HK-2 (cell line): ENCODE results near the gene CRYZ.
A peak's percentile ranks its signal among the peaks of the same experiment; 100 is the strongest.
"Not testable (repeated sequence)": the region's sequence is repeated elsewhere in the genome, so short reads cannot be mapped to it uniquely, and the experiment has no call there.

Source experiments
- DNase-seq: peaks from one replicate; pipeline ENCODE4 v3.0.0-alpha.2; 2018; ENCODE audit not compliant: unreplicated experiment

Gene CRYZ, protein sequence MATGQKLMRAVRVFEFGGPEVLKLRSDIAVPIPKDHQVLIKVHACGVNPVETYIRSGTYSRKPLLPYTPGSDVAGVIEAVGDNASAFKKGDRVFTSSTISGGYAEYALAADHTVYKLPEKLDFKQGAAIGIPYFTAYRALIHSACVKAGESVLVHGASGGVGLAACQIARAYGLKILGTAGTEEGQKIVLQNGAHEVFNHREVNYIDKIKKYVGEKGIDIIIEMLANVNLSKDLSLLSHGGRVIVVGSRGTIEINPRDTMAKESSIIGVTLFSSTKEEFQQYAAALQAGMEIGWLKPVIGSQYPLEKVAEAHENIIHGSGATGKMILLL

DNA sequence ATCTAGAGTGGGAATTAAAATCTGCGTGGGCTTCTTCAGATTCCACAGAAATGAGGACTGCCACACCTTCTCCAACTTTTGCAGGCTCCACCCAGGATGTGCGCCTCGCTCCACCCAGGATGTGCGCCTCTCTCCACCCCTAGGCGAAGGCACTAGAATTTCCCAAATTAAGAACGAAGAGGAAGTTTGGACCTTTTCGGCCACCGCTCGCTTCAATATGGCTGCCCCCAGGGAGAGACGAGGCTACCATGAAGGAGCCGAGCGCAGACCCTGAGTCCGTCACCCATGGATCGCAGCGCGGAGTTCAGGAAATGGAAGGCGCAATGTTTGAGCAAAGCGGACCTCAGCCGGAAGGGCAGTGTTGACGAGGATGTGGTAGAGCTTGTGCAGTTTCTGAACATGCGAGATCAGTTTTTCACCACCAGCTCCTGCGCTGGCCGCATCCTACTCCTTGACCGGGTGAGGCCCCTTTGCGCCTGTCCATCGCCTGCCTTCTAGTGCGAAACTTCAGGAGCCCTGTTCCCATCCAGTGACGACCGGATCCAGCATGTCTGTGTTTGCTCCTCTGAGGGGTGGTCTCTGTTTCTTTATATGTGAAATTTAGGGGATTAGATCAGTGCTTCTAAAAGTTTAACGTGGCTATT lies at the start of gene CRYZ, which contains the start of gene TYW3:
Gene CRYZ, minus strand, starts transcription at position 91 of the 644 bp plus-strand sequence. CDS start 8,229 bp downstream, outside the sequence.
Gene TYW3, plus strand, starts transcription at position 193 of the 644 bp plus-strand sequence. Its CDS starts 93 bp downstream, at position 286.
- peak; percentile 89 for DNase-seq

DNA sequence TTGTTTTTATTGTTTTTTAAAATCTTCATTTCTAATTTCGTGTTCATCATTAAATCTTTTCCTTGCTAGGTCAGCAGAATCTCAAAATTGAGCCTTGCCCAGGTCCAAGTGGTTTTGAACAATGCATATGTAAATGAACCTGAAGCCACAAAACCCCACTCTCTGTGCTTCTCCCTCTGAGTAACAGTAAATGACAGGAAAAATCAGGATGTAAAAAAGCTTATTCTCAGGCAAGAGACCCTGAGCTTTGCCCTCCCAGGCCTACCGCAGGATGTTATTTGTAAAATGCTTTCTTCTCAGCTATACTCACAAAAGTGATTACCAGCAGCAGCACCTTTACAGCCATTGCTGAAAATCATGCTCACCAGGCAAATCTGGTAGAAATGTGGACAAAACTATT lies 47.7 kb upstream of the CRYZ start:
- DNase-seq: no peak

DNA sequence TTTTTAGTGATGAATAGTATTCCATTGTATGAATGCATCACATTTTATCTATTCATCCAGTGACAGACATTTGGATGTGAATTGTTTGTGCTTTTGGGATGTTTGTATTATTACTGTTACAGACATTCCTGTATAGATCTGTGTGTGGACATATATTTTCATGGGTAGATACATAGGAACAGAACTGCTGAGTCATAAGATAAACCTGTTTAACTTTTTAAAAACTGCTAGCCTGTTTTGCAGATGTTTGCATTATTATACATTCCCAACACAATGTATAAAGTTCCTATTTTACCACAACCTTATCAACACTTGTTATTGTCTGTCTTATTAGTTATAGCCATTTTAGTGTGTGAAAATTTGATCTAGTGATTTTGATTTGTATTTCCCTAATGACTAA lies 46.9 kb upstream of the CRYZ start:
- no peak for DNase-seq

DNA sequence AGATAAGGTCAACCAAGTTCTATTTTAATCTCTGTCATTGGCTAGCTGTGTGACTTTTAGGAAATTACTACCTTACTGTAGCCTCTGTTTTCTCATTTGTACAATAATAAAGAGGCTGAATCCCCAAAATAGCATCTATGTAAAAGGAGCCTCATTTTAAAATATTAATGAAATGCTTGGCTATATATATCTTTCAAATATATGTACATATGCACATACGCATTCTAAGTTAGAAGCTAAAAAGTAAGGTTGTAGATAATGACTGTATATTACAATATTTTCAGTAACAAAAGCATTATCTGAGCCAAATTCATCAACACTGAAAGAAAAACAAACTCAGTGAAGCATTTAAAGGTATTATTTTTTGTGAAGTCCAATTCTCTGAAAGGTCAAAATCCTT lies 44.7 kb upstream of the CRYZ start:
- DNase-seq: no peak

DNA sequence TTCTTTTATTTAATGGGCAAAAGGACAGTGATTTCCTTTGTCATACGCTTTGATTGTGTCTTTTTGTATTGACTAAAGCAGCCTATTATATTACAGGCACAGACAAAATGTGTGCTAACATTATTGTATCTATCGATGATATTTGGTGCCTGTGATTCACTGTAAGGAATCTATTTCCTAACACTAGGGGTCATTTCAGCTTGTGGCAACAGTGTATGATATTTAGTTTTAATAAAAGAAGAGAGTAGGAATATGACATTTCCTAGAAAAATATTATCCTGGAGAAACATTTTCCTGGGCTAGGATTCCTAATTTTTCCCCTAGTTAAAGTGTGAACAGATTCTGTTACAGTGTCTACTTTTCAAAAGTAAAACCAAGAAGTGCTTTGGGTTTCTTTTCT lies 42.9 kb upstream of the CRYZ start:
- DNase-seq: no peak

DNA sequence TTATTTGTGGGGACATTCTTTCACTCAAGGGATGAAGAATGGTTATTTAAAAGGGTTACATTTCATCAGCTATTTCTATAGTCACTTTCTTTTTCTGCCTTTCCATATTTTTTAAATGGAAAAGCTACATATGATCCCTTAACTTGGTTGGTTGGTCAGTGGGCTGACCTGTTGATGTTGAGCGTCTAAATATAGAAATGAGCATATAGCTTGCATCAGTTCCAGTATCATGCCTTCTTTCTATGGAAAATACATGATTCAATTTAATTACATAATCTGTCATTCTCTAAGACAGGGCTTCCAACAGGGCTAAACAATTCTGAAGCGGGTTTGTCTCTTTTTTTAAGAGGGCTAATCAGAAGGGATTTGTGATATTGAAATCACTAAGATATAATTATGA lies 40.7 kb upstream of the CRYZ start:
- DNase-seq: no peak

DNA sequence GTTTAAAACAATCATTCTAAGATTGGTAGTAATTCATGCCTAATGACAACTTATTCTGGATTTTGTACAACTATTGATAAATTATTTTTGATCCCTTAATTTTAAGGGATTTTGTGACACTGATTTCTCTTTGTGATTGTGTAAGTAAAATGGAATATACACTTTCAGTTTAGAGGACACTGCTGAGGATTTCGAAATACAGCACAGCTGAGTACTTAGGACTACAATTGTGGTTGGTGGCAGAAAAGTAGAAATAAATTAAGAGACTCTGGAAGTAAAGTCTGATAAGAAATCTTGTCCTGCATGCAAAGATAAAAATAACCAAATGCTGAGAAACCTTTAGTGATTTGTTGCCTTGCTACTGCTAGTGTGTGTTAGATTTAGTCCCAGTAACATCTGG lies 40.1 kb upstream of the CRYZ start:
- no peak for DNase-seq

DNA sequence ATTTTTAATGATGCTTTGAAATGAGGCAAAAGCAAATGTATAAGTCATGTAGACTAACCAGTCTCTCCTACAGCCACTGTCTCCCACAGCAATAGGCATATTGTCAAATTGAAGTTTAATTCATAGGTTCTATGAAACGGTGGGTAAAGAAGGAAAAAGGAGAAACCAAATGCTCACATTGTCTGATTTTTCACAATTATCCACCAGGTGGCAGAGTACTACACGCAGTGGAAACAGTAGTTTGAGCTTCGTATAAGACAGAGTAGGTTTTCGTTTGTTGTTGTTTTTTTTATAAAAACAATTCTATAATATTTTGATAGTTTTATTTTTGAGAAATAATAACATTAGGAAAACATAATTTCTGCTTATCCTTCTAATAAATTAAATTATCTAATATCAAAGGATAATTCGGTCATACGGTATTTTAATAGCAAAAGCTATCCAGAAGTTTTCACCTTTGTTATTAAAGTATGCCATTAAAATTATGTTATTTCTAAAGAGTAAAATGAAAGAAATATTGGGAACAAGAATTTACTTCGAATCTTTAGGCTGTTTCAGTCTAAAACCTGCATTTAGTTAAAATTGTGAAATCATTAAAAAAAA lies 39.2 kb upstream of the CRYZ start:
- no peak for DNase-seq

DNA sequence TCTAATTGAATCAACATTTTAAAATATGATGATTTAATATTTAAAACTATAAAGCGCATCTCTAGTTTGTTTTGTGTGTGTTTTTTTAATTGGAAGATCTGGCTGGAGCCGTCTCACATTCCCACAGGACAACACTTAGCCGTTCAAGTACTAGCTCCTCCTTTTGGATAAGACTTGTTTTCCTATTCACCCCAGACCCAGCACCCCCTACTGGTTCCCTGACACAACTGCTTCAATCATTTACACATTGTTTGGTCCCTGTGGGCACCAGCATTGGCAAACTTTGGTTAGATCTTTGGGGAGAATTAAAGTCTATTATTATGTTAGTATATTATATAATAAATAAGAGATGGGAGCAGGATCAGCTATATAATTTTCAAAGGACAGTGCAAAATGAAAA lies 34.6 kb upstream of the CRYZ start:
- no peak for DNase-seq

DNA sequence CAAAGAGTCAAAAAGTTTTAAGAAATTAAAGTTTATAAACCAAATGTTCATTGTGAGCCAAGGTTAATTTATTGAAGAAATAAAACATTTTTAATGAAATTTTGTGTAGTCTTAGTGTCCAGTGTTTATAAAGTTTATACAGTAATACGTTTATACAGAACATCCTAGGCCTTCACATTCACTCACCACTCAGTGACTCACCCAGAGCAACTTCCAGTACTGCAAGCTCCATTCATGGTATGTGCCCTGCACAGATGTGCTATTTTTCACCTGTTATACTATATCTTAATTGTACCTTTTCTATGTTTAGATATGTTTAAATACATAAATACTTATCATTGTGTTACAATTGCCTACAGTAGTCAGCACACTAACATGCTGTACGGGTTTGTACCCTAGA lies 33.7 kb upstream of the CRYZ start:
- no peak for DNase-seq

DNA sequence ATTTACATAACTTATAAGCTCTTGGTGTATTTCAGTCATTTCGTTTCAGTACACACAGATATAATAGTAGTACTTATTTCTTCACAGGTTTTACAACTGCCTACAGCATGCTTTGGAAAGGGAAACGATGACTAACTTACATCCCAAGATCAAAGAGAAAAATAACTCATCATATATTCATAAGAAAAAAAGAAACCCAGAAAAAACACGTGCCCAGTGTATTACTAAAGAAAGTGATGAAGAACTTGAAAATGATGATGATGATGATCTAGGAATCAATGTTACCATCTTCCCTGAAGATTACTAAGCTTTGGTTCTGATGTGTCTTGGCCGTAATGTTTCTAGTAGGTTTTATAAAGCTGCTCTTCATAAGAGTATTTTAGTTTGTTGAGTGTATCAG lies 31.0 kb upstream of the CRYZ start:
- DNase-seq: no peak

DNA sequence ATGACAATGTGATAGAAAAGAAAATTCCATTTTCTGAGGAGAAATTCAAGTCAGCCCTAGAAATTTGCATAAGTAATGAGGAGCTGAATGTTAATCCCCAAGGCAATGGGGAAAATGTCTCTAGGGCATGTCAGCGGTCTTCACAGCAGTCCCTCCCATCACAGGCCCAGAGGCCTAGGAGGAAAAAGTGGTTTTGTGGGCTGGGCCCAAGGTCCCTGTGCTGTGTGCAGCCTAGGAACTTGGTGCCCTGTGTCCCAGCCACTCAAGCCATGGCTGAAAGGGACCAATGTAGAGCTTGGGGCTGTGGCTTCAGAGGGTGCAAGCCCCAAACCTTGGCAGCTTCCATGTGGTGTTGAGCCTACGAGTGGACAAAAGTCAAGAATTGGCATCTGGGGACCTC lies 23.8 kb upstream of the CRYZ start:
- not testable (repeated sequence) for DNase-seq

DNA sequence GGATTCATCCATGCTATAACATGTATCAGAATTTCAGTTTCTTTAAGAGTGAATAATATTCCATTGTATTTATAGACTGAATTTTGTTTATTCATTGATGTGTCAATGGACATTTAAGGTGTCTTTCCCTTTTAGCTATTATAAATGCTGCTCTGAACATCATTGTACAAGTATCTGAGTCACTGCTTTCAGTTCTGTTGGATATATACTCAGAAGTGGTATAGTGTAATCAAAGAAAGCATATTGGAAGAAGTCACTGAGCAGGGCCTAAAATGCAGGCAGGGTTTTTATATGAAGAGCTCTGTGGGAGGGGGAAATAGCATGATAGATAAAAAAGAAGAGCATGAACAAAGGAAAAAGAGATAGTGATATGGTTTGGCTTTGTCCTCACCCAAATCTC lies 22.6 kb upstream of the CRYZ start:
- DNase-seq: no peak

DNA sequence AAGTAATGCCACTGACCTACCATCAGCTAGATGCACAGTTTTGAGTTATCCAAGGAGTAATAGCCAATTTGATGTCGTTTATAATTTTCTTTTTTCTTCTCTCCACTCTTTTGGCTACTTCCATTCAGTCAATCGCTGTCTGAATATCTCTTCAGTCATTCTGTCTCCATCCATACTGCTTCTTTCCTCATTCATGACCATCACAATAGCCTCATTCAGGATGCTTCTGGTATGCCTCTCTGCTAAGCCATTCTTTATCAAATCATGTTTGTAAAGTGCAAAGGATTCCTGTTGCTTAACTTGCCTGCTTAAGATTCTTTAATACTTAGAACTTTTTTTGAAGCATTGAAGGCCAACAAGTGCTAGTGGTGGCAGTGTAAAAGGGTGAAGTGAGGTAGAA lies 20.3 kb upstream of the CRYZ start:
- DNase-seq: no peak

DNA sequence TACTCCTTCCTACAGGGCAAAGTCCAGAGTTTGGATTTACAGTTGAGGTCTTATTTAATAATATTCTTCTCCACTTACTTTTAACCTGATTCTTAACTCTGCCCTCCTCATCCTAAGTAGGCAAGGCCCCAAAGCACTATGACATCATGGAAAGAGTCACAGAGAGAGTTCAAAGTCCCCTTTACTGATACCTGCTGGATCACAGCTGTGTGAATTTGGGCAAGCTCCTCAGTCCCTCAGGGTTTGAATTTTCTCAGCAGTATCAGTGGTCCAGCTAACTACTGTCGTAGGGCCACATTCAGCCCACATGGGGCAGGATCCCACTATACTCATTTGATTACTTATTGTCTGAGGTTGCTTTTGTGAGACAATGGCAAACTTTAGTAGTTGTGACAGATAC lies 16.1 kb upstream of the CRYZ start:
- no peak for DNase-seq

DNA sequence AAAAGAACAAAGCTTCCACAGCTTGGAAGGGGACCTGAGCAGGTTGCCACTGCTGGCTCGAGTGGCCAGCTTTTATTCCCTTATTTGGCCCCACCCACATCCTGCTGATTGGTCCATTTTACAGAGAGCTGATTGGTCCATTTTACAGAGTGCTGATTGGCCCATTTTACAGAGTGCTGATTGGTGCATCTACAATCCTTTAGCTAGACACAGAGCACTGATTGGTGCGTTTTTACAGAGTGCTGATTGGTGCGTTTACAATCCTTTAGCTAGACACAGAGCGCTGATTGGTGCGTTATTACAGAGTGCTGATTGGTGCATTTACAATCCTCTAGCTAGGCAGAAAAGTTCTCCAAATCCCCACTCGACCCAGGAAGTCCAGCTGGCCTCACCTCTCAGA lies 12.4 kb upstream of the CRYZ start:
- not testable (repeated sequence) for DNase-seq

DNA sequence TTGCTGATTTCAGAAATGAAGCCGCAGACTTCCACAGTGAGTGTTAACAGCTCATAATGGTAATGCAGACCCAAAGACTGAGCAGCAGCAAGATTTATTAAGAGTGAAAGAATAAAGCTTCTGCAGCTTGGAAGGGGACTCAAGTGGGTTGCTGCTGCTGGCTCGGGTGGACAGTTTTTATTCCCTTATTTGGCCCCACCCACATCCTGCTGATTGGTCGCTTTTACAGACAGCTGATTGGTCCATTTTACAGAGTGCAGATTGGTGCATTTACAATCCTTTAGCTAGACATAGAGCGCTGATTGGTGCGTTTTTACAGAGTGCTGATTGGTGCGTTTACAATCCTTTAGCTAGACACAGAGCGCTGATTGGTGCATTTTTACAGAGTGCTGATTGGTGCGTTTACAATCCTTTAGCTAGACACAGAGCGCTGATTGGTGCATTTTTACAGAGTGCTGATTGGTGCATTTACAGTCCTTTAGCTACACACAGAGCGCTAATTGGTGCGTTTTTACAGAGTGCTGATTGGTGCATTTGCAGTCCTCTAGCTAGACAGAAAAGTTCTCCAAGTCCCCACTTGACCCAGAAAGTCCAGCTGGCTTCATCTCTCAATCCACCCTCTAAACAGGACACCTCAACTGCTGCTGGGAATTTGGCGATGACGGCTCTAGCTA lies 7.6 kb upstream of the CRYZ start:
- DNase-seq: not testable (repeated sequence)

DNA sequence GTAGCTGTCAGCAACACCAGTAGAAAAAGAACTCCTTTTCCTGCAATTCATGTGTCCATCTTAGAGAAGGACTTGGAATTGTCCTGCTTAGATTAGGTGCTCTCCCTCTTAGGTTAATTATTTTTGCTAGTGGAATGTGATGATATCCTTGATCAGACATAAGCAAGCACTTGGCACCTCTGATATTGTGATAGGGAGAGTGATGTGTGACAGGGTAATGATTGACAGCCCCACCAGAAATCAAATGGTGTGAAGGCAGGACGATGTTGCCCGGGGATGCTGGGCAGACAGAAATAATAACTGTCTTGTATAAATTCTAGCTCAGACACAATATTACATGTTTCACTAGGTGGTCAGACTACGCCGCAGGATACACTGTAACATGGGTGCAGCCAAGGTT lies 4.5 kb upstream of the CRYZ start:
- DNase-seq: no peak

DNA sequence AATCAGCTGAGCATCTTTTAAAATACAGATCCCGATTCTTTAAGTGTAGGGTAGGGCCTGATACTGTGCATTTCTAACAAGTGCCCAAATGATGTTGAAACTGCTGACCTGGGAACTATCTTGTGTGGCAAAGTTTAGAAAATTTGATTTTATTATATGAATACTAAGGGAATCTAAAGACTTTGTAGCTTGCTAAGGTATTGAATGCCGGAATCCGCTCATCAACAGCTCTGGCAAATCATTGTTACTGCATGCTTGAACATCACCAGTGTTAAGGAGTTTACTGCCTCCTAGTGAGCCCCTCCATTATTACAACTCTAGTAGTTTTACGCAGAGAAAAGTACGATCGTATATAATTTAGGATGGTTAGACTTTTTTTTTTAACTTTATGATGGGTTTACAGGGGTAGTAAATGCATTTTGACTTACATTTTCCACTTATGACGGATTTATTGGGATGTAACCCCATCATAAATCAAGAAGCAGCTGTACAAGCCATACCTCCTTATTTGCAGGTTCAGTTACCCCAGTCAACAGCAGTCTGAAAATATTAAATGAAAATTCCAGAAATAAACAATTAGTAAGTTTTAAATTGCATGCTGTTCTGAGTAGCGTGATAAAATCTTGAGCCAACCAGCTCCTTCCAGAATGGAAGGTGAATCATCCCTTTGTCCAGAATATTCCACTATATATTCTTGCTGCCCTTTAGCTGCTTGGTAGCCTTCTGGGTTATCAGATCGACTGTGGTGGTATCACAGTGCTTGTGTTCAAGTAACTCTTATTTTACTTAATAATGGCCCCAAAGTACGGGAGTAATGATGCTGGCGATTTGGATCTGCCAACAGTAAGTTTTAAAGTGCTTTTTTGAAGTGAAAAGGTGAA lies 994 bp upstream of the CRYZ start:
- DNase-seq: peak; percentile 15

DNA sequence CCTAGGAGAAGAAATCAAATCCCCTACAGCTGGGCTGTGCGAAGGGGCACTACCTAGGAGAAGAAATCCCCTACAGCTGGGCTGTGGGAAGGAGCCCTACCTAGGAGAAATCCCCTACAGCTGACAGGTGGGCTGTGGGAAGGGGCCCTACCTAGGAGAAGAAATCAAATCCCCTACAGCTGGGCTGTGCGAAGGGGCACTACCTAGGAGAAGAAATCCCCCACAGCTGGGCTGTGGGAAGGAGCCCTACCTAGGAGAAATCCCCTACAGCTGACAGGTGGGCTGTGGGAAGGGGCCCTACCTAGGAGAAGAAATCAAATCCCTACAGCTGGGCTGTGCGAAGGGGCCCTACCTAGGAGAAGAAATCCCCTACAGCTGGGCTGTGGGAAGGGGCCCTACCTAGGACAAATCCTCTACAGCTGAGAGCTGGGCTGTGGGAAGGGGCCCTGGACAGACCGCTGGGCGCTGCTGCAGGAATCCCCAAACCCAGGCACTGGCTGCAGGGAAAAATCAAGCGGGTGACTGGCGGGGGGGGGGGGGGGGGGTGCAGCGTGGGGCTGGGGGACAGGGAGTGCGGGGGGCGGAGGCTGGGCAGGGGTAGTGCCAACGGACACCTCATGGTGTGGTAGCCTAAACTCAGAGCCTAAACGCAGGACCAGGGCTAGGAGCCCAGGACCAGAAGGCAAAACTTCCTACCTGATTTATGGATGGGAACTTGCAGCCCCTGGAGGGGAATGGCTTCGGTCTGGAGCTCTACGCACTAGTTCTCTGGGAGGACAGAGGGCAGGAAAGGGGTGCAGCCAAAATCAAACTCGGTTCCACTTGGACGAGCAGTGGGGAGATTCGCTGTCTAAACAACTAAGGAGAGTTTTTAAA lies 541 bp downstream of the CRYZ start:
- DNase-seq: not testable (repeated sequence)
